ENCODE data around the gene SMNDC1. TPM values are rescaled to one million over a fixed set of nuclear protein-coding genes. Genes with fewer than 3 reads are reported as not detected.
A peak's percentile ranks its signal among the peaks of the same experiment; 100 is the strongest.

Gene SMNDC1
- total and polyA plus RNA-seq, 10 of the 15 experiments (the other 5 are each of a cell fraction or from before 2014, with no cell fraction given), result 4.6 to 37.2 (median 18.1) TPM

DNA sequence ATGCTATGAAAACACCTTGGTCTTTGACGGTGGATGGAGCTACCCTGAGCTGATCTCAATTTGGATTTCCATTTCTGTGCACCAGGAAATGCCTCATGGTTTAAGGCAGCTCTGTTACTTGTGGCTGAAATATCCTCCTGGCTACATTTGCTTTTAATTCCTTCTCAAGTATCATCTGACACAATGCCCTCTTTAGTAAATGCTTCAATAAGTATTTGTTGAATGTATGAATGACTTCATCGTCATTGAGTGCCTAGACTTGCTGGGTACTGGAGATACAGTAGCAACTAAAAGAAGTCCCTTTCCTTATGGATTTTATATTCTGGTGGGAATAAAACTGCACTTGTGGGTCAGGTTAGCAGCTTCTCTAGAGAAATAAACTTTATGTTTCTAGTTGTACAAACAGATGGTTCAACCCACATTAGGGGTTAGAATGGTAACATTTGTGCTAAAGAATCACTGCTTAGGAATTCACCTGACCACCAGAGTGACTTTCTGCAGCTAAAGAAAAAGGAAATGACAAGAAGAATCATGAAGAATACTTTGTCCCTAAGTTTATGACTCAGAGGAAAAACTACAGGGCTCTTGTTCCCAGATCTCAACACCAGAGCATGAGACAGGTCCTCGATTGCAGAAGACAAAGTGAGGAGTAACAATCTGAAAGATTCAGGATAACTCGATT, 21.8 kb upstream of the SMNDC1 start:
- in situ Hi-C loops (cut with MboI), result no loop called here
- POLR2A ChIA-PET, result interaction anchor here (0.5 to 3.3 kb wide), 16 partner anchors 9 to 210 kb away, joined by 3 to 22 read pairs (median 4); partner anchors contain the start of gene DUSP5
- TF ChIP-seq NFIC (IDR thresholded peaks at IDR 0.05; ENCODE audit: low read depth, low read length) (peak; percentile 70; the same call in 1 of the 2 replicates), NBN (IDR thresholded peaks at IDR 0.05) (no peak), ATF7 (IDR thresholded peaks at IDR 0.05; ENCODE audit: low read depth) (peak; percentile 46; the same call in 1 of the 2 replicates), MTA2 (IDR thresholded peaks at IDR 0.05; ENCODE audit: low read depth) (0 out of 2 replicates have a peak, but pooled peaks have one; percentile 19), SPI1 (IDR thresholded peaks at IDR 0.05; ENCODE audit: borderline replicate concordance, insufficient read depth, low read depth, low read length) (peak; percentile 23; the same call in 1 of the 2 replicates), RELA (IDR thresholded peaks at IDR 0.05; ENCODE audit: borderline replicate concordance, partially characterized antibody) (peak; percentile 68), TAF1 (IDR thresholded peaks at IDR 0.05; ENCODE audit: borderline replicate concordance, low read depth, low read length) (no peak), ZNF24 (IDR thresholded peaks at IDR 0.05) (peak; percentile 81), FOXM1 (IDR thresholded peaks at IDR 0.05; ENCODE audit: low read depth, low read length) (peak; percentile 59; the same call in 1 of the 2 replicates), ETV6 (conservative IDR thresholded peaks at IDR 0.05 in 1 of 2, IDR thresholded peaks at IDR 0.05 in 1 of 2; ENCODE audit: borderline replicate concordance in 1 of 2, low read depth in 1 of 2) (peak in 1 of 2 experiments; percentile 34; a peak in 1 of 4 replicates), ZBTB11 (CRISPR knock-in tag; IDR thresholded peaks at IDR 0.05) (no peak), EED (IDR thresholded peaks at IDR 0.05; ENCODE audit: low read depth) (peak; percentile 32)
- TF ChIP-seq, protein P1, sequence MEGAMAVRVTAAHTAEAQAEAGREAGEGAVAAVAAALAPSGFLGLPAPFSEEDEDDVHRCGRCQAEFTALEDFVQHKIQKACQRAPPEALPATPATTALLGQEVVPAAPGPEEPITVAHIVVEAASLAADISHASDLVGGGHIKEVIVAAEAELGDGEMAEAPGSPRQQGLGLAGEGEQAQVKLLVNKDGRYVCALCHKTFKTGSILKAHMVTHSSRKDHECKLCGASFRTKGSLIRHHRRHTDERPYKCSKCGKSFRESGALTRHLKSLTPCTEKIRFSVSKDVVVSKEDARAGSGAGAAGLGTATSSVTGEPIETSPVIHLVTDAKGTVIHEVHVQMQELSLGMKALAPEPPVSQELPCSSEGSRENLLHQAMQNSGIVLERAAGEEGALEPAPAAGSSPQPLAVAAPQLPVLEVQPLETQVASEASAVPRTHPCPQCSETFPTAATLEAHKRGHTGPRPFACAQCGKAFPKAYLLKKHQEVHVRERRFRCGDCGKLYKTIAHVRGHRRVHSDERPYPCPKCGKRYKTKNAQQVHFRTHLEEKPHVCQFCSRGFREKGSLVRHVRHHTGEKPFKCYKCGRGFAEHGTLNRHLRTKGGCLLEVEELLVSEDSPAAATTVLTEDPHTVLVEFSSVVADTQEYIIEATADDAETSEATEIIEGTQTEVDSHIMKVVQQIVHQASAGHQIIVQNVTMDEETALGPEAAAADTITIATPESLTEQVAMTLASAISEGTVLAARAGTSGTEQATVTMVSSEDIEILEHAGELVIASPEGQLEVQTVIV (IDR thresholded peaks at IDR 0.05; ENCODE audit: borderline replicate concordance, partially characterized antibody), result no peak

More for the DNA sequence above, 21.8 kb upstream of the SMNDC1 start:
- no TSS peak for BruUV-seq (replicated peaks)
- peaks cover 2% of the 10 kb centered on the region; the same call in 2 of the 3 replicates for H3K9me3 ChIP-seq (replicated peaks; ENCODE audit: control insufficient read depth, insufficient read depth, low read length)
- 3% methylated on average over 4 of the region's 4 CpGs for WGBS (ENCODE audit: insufficient coverage, insufficient replicate concordance, low lambda C conversion rate, missing lambda C conversion rate)
- peak overlapping the region; percentile 40 for H3K9ac ChIP-seq (ENCODE audit: control insufficient read depth, insufficient read depth, low read length)
- ChIA-PET CTCF (interaction anchor here (0.5 to 5.9 kb wide), 16 partner anchors 8 to 1858 kb away, joined by 3 to 66 read pairs (median 5); no protein-coding TSS in a partner anchor), SMC1A (ENCODE audit: uncharacterized antibody, unreplicated experiment) (interaction anchor here (0.8 to 8.7 kb wide), 22 partner anchors 8 to 274 kb away, joined by 3 to 88 read pairs (median 6); partner anchors contain the start of gene SMNDC1), RAD21 (ENCODE audit: unreplicated experiment) (interaction anchor here (0.8 to 8.1 kb wide), 16 partner anchors 8 to 220 kb away, joined by 3 to 122 read pairs (median 5); no protein-coding TSS in a partner anchor)
- no peaks in the 10 kb centered on the region for H3K79me2 ChIP-seq (ENCODE audit: control insufficient read depth, insufficient read depth, low read length)
- peak overlapping the region; percentile 16 for H2AFZ ChIP-seq (ENCODE audit: control insufficient read depth, low read depth, low read length)
- peak; percentile 51 for DNase-seq (ENCODE audit: low read depth, low spot score)
- peaks cover 39% of the 10 kb centered on the region for H3K4me1 ChIP-seq (ENCODE audit: control insufficient read depth, insufficient read depth, low read length)
- H3K4me3 ChIP-seq, result no peak overlapping the region
- H3K36me3 ChIP-seq (ENCODE audit: control insufficient read depth in 2 of 2, insufficient read depth in 2 of 2, low read length in 1 of 2), result no peaks in the 10 kb centered on the region
- peak; percentile 49 for ATAC-seq
- intact Hi-C loops (cut with micrococcal nuclease; ENCODE audit: unreplicated experiment), result loop anchor here (1.0 kb wide), 1 partner anchor 30 kb away; no protein-coding TSS in a partner anchor
- peak overlapping the region; percentile 31; the same call in 1 of the 2 replicates for H3K4me2 ChIP-seq (ENCODE audit: control insufficient read depth, insufficient read depth)
- H4K20me1 ChIP-seq (ENCODE audit: control insufficient read depth, insufficient read depth), result no peaks in the 10 kb centered on the region
- no peaks in the 10 kb centered on the region for H3K27me3 ChIP-seq (replicated peaks in 1 of 2; ENCODE audit: control insufficient read depth in 2 of 2, insufficient read depth in 2 of 2, low read length in 1 of 2)
- FAIRE-seq, result no peak
- peak overlapping the region; percentile 79 for H3K27ac ChIP-seq (ENCODE audit: control insufficient read depth, insufficient read depth)
